Neural progenitor cell (in vitro differentiated cells): ENCODE measurements around the gene CHCHD10. TPM values are rescaled to one million over a fixed set of nuclear protein-coding genes. Genes with fewer than 3 reads are reported as not detected.
A peak's percentile ranks its signal among the peaks of the same experiment; 100 is the strongest.

Experiments
- DNase-seq: peaks from one replicate; pipeline ENCODE4 v3.0.0-alpha.2; 2016; ENCODE audit warnings: low spot score
- H2AFZ ChIP-seq: fragments of 200-600 bp; sonication (generic); replicated peaks from 2 replicates; pipeline ENCODE4 v1.6.1; 2016; ENCODE audit warnings: antibody characterized with exemption
- H3F3A ChIP-seq: fragments of 200-600 bp; sonication (generic); 2 replicates; pipeline ENCODE4 v1.6.1; 2016; ENCODE audit warnings: antibody characterized with exemption, low read depth
- H3K27ac ChIP-seq: fragments of 200-600 bp; sonication (generic); 2 replicates; pipeline ENCODE4 v1.5.1; 2016; ENCODE audit warnings: mild to moderate bottlenecking
- H3K27me3 ChIP-seq: fragments of 200-600 bp; sonication (generic); 2 replicates; pipeline ENCODE4 v1.6.1; 2016; ENCODE audit warnings: mild to moderate bottlenecking, moderate library complexity
- H3K36me3 ChIP-seq: fragments of 200-600 bp; sonication (generic); 2 replicates; pipeline ENCODE4 v1.5.1; 2016
- H3K4me1 ChIP-seq: fragments of 200-600 bp; sonication (generic); 2 replicates; pipeline ENCODE4 v1.6.1; 2016; ENCODE audit warnings: mixed run types
- H3K4me2 ChIP-seq: fragments of 200-600 bp; sonication (generic); 2 replicates; pipeline ENCODE4 v1.6.1; 2016
- H3K4me3 ChIP-seq: fragments of 200-600 bp; sonication (generic); 2 replicates; pipeline ENCODE4 v1.5.1; 2016
- H3K79me2 ChIP-seq: fragments of 200-600 bp; sonication (generic); 2 replicates; pipeline ENCODE4 v1.6.1; 2016; ENCODE audit warnings: low read depth
- H3K9ac ChIP-seq: fragments of 200-600 bp; sonication (generic); 2 replicates; pipeline ENCODE4 v1.6.1; 2016
- H3K9me3 ChIP-seq: fragments of 200-600 bp; sonication (generic); 2 replicates; pipeline ENCODE4 v1.5.1; 2016; ENCODE audit warnings: low read depth
- H4K20me1 ChIP-seq: fragments of 200-600 bp; sonication (generic); 2 replicates; pipeline ENCODE4 v1.6.1; 2016; ENCODE audit warnings: low read depth
- H3K27ac Mint-ChIP-seq: 3 replicates; pipeline ENCODE4 v1.8.0; 2021; ENCODE audit warnings: mixed read lengths
- H3K27me3 Mint-ChIP-seq: 2 replicates; pipeline ENCODE4 v1.8.0; 2022; ENCODE audit warnings: low read depth, mild to moderate bottlenecking, inconsistent platforms, moderate library complexity, mixed read lengths; ENCODE audit not compliant: insufficient read depth
- H3K36me3 Mint-ChIP-seq: 3 replicates; pipeline ENCODE4 v1.8.0; 2021; ENCODE audit warnings: mixed read lengths
- H3K4me1 Mint-ChIP-seq: 3 replicates; pipeline ENCODE4 v1.8.0; 2021; ENCODE audit warnings: mixed read lengths
- H3K4me3 Mint-ChIP-seq: 3 replicates; pipeline ENCODE4 v1.8.0; 2021; ENCODE audit warnings: mild to moderate bottlenecking, moderate library complexity, mixed read lengths
- H3K9me3 Mint-ChIP-seq: 3 replicates; pipeline ENCODE4 v1.8.0; 2020; ENCODE audit warnings: mixed read lengths
- EZH2 ChIP-seq: fragments of 200-600 bp; sonication (generic); IDR thresholded peaks from 2 replicates; pipeline ENCODE4 v1.6.1; 2017; ENCODE audit warnings: antibody characterized with exemption, mild to moderate bottlenecking, moderate library complexity
- EZH2phosphoT487 ChIP-seq: fragments of 200-600 bp; sonication (generic); IDR thresholded peaks from 2 replicates; pipeline ENCODE4 v1.6.1; 2017; ENCODE audit warnings: antibody characterized with exemption
- total RNA-seq: library from RNA; depleted of rRNA; stranded (reverse); fragments of >200 nt; gene quantifications from 2 replicates; pipeline ENCODE4 v1.2.3, GENCODE V29; 2015; ENCODE audit warnings: low replicate concordance
- TF ChIP-seq, protein P1 (sequence below): fragments of 200-600 bp; sonication (generic); IDR thresholded peaks from 2 replicates; pipeline ENCODE4 v1.5.1; 2017; ENCODE audit warnings: antibody characterized with exemption, mild to moderate bottlenecking

The CHCHD10 gene
- total RNA-seq, 1 donor from 2014 or later: 9.1 TPM

DNA sequence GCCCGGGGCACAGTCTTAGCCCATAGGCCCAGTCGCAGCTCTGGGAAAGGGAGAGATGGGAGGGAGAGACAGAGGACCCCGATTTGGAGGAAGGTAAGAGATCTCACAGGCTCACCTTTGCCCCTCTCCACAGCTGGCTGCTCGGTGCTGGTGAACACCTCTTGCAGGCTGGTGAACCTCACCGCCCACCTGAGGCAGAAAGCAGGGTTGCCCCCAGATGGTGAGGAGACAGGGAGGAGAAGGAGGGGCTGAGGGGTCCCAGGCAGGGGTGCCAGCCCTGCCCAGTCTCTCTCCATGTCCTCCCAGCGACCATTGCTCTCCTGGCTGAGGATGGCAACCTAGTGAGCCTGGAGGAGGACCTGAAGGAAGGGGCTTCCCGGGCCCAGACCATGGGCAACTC lies 3.8 kb downstream of the CHCHD10 start:
- Histone ChIP-seq H3K9me3 (no peaks in the 10 kb centered on the region), H3K4me1 (peaks cover 19% of the 10 kb centered on the region), H2AFZ (peak overlapping the region; percentile 18), H3F3A (peaks cover 29% of the 10 kb centered on the region), H3K27me3 (peaks cover 9% of the 10 kb centered on the region), H4K20me1 (no peaks in the 10 kb centered on the region), H3K4me2 (peak overlapping the region; percentile 63), H3K9ac (no peak overlapping the region), H3K79me2 (no peaks in the 10 kb centered on the region), H3K4me3 (no peak overlapping the region), H3K27ac (no peak overlapping the region), H3K36me3 (no peaks in the 10 kb centered on the region)
- DNase-seq: no peak
- no peaks in the 10 kb centered on the region for H3K9me3 Mint-ChIP-seq
- no peak overlapping the region for H3K4me3 Mint-ChIP-seq
- H3K27ac Mint-ChIP-seq: no peak overlapping the region
- H3K27me3 Mint-ChIP-seq: peaks cover 7% of the 10 kb centered on the region
- no peaks in the 10 kb centered on the region for H3K36me3 Mint-ChIP-seq
- TF ChIP-seq, protein P1, sequence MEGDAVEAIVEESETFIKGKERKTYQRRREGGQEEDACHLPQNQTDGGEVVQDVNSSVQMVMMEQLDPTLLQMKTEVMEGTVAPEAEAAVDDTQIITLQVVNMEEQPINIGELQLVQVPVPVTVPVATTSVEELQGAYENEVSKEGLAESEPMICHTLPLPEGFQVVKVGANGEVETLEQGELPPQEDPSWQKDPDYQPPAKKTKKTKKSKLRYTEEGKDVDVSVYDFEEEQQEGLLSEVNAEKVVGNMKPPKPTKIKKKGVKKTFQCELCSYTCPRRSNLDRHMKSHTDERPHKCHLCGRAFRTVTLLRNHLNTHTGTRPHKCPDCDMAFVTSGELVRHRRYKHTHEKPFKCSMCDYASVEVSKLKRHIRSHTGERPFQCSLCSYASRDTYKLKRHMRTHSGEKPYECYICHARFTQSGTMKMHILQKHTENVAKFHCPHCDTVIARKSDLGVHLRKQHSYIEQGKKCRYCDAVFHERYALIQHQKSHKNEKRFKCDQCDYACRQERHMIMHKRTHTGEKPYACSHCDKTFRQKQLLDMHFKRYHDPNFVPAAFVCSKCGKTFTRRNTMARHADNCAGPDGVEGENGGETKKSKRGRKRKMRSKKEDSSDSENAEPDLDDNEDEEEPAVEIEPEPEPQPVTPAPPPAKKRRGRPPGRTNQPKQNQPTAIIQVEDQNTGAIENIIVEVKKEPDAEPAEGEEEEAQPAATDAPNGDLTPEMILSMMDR: no peak
- no peak for TF ChIP-seq EZH2
- no peak for TF ChIP-seq EZH2phosphoT487
- H3K4me1 Mint-ChIP-seq: peaks cover 29% of the 10 kb centered on the region

DNA sequence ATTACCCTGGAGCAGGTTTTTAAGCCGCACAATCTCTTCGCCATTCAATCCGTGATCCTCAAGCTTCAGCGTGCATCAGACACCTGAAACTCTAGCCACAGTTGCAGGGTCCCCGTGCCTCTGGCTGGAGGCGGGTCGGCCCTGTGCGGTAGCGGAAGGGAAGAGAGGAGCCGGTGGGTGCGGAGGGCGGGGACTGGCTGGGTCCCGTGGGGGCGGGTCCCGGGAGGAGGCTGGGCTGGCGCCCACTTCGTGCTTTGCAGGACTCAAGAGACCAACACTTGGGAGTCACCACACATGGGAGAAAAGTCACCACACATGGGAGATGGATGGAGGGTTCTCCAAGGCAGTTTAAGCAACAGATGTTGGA lies 4.2 kb downstream of the CHCHD10 start:
- H3K4me3 Mint-ChIP-seq: no peak overlapping the region
- H3K36me3 ChIP-seq: no peaks in the 10 kb centered on the region
- H3K27me3 ChIP-seq: peaks cover 5% of the 10 kb centered on the region
- TF ChIP-seq EZH2 (no peak), EZH2phosphoT487 (no peak)
- TF ChIP-seq, protein P1: no peak
- no peaks in the 10 kb centered on the region for H3K9me3 ChIP-seq
- H3K9me3 Mint-ChIP-seq: no peaks in the 10 kb centered on the region
- no peak overlapping the region for H3K9ac ChIP-seq
- H3K27ac ChIP-seq: no peak overlapping the region
- peak overlapping the region; percentile 63 for H3K4me2 ChIP-seq
- peak; percentile 45 for DNase-seq
- no peaks in the 10 kb centered on the region for H3K36me3 Mint-ChIP-seq
- no peaks in the 10 kb centered on the region for H3K79me2 ChIP-seq
- H3F3A ChIP-seq: peaks cover 27% of the 10 kb centered on the region
- peaks cover 4% of the 10 kb centered on the region for H3K27me3 Mint-ChIP-seq
- H3K4me1 Mint-ChIP-seq: peaks cover 29% of the 10 kb centered on the region
- peak overlapping the region; percentile 18 for H2AFZ ChIP-seq
- H3K4me3 ChIP-seq: no peak overlapping the region
- peaks cover 19% of the 10 kb centered on the region for H3K4me1 ChIP-seq
- no peaks in the 10 kb centered on the region for H4K20me1 ChIP-seq
- H3K27ac Mint-ChIP-seq: no peak overlapping the region

DNA sequence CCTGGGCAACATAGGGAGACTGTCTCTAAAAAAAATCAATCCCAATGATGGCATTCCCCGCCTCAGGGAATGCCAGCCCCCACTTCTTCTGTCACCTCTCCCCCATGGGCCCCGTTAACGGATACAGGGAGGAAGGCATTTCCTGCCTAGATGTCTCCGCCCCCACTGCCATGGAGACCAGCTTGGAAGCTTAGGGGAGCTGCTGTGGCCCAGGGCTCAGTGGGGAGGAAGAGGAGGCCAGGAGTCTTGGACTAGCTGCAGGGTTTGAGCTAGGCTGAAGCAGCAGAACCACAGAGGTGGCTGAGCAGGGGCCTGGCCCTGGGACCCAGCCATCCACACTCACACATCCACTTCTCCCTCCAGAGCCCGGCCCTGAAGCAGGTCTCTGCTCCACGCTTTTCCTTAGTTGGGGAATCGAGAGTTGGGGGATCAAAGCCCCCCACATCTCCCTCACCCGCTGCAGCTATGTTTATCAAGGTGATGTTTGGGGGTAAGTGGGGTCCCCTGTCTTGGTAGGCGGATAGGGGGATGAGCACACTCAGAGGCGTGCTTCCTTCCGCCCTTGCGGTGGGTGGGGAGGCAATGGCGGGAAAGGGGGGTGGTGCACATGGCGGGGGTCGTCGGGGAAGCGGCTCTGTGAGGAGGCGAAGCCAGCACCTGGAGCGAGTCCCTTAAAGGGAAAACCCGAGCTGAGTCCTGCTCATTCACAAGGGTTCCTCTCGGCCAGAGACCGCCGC lies 4.8 kb downstream of the CHCHD10 start, which contains the start of gene C22orf15:
TSS of gene C22orf15 (plus strand) at position 149 of the 737 bp plus-strand sequence. CDS start at position 466, 317 bp downstream.
- Histone ChIP-seq H3F3A (peaks cover 26% of the 10 kb centered on the region), H3K9ac (no peak within 1 kb of the TSS), H4K20me1 (no peaks in the 10 kb centered on the region), H3K4me2 (peak within 1 kb of the TSS; percentile 63), H3K27me3 (peaks cover 4% of the 10 kb centered on the region), H3K36me3 (no peaks in the 10 kb centered on the region), H3K4me1 (peaks cover 19% of the 10 kb centered on the region), H2AFZ (peak within 1 kb of the TSS; percentile 43), H3K27ac (no peak within 1 kb of the TSS), H3K4me3 (no peak within 1 kb of the TSS), H3K9me3 (no peaks in the 10 kb centered on the region), H3K79me2 (no peaks in the 10 kb centered on the region)
- Mint-ChIP-seq H3K4me1 (peaks cover 29% of the 10 kb centered on the region), H3K4me3 (peak within 1 kb of the TSS; percentile 58), H3K36me3 (no peaks in the 10 kb centered on the region), H3K9me3 (no peaks in the 10 kb centered on the region), H3K27ac (peak within 1 kb of the TSS; percentile 97), H3K27me3 (peaks cover 4% of the 10 kb centered on the region)
- no peak for TF ChIP-seq EZH2
- TF ChIP-seq, protein P1: no peak
- TF ChIP-seq EZH2phosphoT487: no peak
- peak; percentile 48 for DNase-seq
